Right atrium auricular region (tissue), 2 donors: ENCODE data around the gene NDUFA8. TPM values are rescaled to one million over a fixed set of nuclear protein-coding genes. Genes with fewer than 3 reads are reported as not detected.

Experiments used
- DNase-seq: peaks from one replicate; pipeline ENCODE4 v3.0.0-alpha.2; 2019; ENCODE audit warnings: low spot score
- H3K27ac ChIP-seq, 2 donors: fragments of 200-600 bp; sonication (generic); 1 replicate in 1 of 2; 2 replicates in 1 of 2; pipeline ENCODE4 v1.5.1; 2016 to 2019
- H3K27me3 ChIP-seq, 2 donors: fragments of 200-600 bp; sonication (generic); one replicate each; pipeline versions ENCODE4 v1.5.1 to v1.6.0; 2017 to 2019
- H3K36me3 ChIP-seq: fragments of 200-600 bp; sonication (generic); one replicate; pipeline ENCODE4 v1.5.1; 2016
- H3K4me1 ChIP-seq, 2 donors: fragments of 200-600 bp; sonication (generic); one replicate each; pipeline versions ENCODE4 v1.5.1 to v1.6.0; 2017 to 2019
- H3K4me3 ChIP-seq, 2 donors: fragments of 200-600 bp; sonication (generic); 1 replicate in 1 of 2; 2 replicates in 1 of 2; pipeline ENCODE4 v1.5.1; 2017 to 2019; ENCODE audit warnings: mild to moderate bottlenecking in 1 of 2, moderate library complexity in 1 of 2
- H3K9me3 ChIP-seq, 2 donors: fragments of 200-600 bp; sonication (generic); one replicate each; pipeline ENCODE4 v1.5.1; 2019
- total RNA-seq, 2 donors: library from RNA; depleted of rRNA; stranded (reverse); fragments of >200 nt; gene quantifications; one replicate each; pipeline ENCODE4 v1.1.0, GENCODE V29; 2016
- TF ChIP-seq, protein P1 (sequence below), 2 donors: fragments of 200-600 bp; sonication (generic); IDR thresholded peaks; one replicate each; pipeline ENCODE4 v1.5.1; 2019; ENCODE audit warnings: antibody characterized with exemption in 2 of 2

The NDUFA8 gene
- total RNA-seq, 2 donors from 2014 or later: 169 to 236 TPM

- H3K9me3 ChIP-seq: no peaks in the 10 kb centered on the region
- H3K36me3 ChIP-seq: no peaks in the 10 kb centered on the region
- DNase-seq: no peak
- H3K4me1 ChIP-seq: no peaks in the 10 kb centered on the region
- no peak overlapping the region for H3K4me3 ChIP-seq
- H3K27ac ChIP-seq: no peak overlapping the region
- TF ChIP-seq, protein P1, sequence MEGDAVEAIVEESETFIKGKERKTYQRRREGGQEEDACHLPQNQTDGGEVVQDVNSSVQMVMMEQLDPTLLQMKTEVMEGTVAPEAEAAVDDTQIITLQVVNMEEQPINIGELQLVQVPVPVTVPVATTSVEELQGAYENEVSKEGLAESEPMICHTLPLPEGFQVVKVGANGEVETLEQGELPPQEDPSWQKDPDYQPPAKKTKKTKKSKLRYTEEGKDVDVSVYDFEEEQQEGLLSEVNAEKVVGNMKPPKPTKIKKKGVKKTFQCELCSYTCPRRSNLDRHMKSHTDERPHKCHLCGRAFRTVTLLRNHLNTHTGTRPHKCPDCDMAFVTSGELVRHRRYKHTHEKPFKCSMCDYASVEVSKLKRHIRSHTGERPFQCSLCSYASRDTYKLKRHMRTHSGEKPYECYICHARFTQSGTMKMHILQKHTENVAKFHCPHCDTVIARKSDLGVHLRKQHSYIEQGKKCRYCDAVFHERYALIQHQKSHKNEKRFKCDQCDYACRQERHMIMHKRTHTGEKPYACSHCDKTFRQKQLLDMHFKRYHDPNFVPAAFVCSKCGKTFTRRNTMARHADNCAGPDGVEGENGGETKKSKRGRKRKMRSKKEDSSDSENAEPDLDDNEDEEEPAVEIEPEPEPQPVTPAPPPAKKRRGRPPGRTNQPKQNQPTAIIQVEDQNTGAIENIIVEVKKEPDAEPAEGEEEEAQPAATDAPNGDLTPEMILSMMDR (IDR thresholded peaks at IDR 0.05): no peak
- no peaks in the 10 kb centered on the region for H3K27me3 ChIP-seq
These were observed 44.2 kb downstream of the NDUFA8 start for GRCh38 chr9:122115176-122116035.

- Histone ChIP-seq H3K4me1 (no peaks in the 10 kb centered on the region), H3K9me3 (no peaks in the 10 kb centered on the region), H3K4me3 (no peak overlapping the region), H3K27me3 (no peaks in the 10 kb centered on the region), H3K36me3 (no peaks in the 10 kb centered on the region), H3K27ac (no peak overlapping the region)
- no peak for DNase-seq
- TF ChIP-seq, protein P1 (IDR thresholded peaks at IDR 0.05): no peak
These were observed 46.0 kb downstream of the NDUFA8 start for GRCh38 chr9:122113574-122113973.

DNA sequence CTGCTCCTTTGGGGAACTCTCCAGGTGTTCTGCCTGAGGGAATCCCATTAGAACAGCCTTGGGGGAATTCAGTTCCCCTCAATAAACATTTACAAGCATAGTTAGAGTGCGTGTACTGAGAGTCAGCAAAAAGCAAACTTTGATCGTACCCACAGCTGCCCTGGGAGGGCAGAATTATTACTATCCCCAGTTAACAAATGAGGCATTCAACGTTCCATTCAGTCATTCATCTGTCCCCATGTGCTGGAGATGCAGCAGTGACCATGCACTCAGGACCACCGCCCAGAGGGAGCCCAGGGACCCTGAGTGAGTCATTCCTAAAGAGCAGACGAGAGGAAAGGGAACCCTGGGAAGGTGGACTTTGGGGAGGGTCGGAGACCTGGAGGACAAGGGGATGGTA is 47.3 kb downstream of the NDUFA8 start:
- no peak for DNase-seq
- peaks cover 0 to 9% of the 10 kb centered on the region in 2 donors for H3K4me1 ChIP-seq
- TF ChIP-seq, protein P1 (IDR thresholded peaks at IDR 0.05): no peak
- no peaks in the 10 kb centered on the region for H3K9me3 ChIP-seq
- no peaks in the 10 kb centered on the region for H3K27me3 ChIP-seq
- H3K4me3 ChIP-seq: no peak overlapping the region
- H3K36me3 ChIP-seq: no peaks in the 10 kb centered on the region
- H3K27ac ChIP-seq: no peak overlapping the region

DNA sequence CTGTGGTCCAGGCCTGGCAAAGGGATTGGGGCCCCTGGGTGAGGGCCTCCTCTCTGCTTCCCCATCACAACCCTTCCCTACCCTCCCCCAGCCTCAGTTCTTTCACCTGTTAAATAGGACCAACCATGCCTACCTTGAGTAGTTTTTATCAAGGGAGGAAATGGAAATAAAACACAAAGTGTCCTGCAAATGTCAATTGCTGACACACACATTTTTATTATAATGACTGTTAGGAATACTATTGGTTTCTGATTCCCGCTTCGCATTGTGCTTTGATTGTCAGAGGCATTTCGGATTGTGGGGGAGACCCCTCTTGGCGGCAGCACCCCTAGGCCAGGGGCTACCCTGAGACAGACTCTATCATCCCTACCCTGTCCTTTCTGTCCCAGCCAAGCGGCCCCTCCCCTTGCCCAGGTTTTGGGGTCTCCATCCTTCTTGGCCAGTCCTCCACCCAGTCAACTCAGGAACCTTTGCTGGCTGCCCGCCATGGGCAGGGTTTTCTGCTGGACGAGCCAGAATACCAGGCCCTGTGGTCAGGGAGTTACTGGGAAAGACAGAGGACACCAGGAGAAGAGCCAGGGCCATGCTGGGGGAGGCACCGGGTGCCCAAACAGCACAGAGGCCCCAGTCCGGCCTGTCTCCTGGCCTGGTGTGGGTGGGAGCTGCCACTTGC is 48.0 kb downstream of the NDUFA8 start:
- Histone ChIP-seq H3K27ac (no peak overlapping the region), H3K4me1 (peaks cover 0 to 16% of the 10 kb centered on the region in 2 donors), H3K27me3 (no peaks in the 10 kb centered on the region), H3K36me3 (no peaks in the 10 kb centered on the region), H3K4me3 (no peak overlapping the region), H3K9me3 (no peaks in the 10 kb centered on the region)
- TF ChIP-seq, protein P1 (IDR thresholded peaks at IDR 0.05): no peak
- DNase-seq: no peak

DNA sequence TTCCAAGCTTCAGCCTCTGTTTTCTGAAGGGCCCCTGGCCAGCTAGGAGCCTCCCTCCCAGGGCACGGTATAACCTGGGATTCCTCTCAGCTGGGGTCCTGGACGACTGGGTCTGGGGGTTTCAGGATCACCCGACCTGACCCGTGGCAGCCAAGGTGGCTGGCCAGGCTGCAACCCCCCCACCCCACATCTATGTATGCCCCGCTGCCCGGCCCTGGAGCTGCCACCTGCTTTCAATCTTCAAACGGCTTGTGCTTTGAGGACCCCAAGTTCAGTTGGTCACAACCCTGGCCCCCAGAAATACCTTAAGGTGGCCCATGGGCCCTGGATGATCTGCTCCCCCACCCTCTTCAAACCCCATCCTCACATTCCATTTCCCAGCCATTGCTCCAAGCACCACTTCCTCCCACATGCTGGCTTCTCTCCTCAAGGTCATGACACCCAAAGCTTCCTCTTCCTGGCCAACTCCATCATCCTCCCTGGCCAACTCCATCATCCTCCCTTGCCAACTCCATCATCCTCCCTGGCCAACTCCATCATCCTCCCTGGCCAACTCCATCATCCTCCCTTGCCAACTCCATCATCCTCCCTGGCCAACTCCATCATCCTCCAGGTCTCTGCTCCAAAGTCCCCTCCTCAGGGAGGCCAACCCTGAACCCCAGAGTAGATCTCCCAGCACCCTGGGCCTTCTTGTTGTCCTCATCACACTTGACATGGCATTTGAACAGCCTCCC is 49.3 kb downstream of the NDUFA8 start:
- no peak for DNase-seq
- Histone ChIP-seq H3K4me1 (peaks cover 0 to 21% of the 10 kb centered on the region in 2 donors), H3K4me3 (no peak overlapping the region), H3K27ac (no peak overlapping the region), H3K36me3 (no peaks in the 10 kb centered on the region), H3K9me3 (no peaks in the 10 kb centered on the region), H3K27me3 (no peaks in the 10 kb centered on the region)
- TF ChIP-seq, protein P1 (IDR thresholded peaks at IDR 0.05): no peak
